SH-SY5Y (cell line): Measurements from ENCODE around the gene CD81.

Experiments used
- GATA2 ChIP-seq: IDR thresholded peaks from 2 replicates; pipeline ENCODE4 v1.6.1; 2011; ENCODE audit warnings: mild to moderate bottlenecking, low read depth, low read length
- GATA3 ChIP-seq: IDR thresholded peaks from 2 replicates; pipeline ENCODE4 v1.6.1; 2011; ENCODE audit warnings: low read depth, mild to moderate bottlenecking, low read length, moderate library complexity

DNA sequence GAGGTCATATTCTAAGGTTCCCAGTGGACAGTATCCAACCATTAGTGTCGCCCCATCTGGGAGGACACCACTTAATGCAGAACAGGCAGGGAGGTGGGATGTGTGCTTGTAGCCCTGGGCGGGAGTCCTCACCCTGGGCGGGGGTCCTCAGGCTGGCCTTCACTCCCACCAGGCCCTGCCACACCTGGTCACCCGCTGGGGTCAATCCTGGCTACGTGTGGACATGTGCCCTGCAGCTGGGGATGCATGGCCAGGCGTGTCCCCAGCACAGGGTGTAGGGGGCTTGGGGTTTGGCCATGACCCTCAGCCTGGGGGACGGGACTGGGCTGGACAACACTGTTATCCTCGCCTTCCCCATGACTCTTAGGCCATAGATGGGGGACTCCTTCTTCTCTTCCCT lies 48.4 kb downstream of the CD81 start:
- no peak for TF ChIP-seq GATA3
- TF ChIP-seq GATA2 = no peak
